Parathyroid adenoma (tissue), 2 donors: ENCODE data around the gene MAPK8IP1.

ENCODE experiments used
- H2AFZ ChIP-seq: fragments of 300-600 bp; sonication (generic); one replicate; pipeline ENCODE4 v1.7.0; 2017; ENCODE audit warnings: antibody characterized with exemption, mild to moderate bottlenecking
- H3K27ac ChIP-seq: fragments of 300-600 bp; sonication (generic); one replicate; pipeline ENCODE4 v1.7.0; 2017
- H3K27me3 ChIP-seq: fragments of 300-600 bp; sonication (generic); one replicate; pipeline ENCODE4 v1.7.0; 2017; ENCODE audit warnings: low read length; ENCODE audit not compliant: control insufficient read depth, insufficient read depth
- H3K36me3 ChIP-seq: fragments of 300-600 bp; sonication (generic); one replicate; pipeline ENCODE4 v1.7.0; 2017; ENCODE audit warnings: low read length; ENCODE audit not compliant: control insufficient read depth, insufficient read depth
- H3K4me1 ChIP-seq: fragments of 300-600 bp; sonication (generic); one replicate; pipeline ENCODE4 v1.7.0; 2017; ENCODE audit warnings: control low read depth
- H3K4me2 ChIP-seq: fragments of 300-600 bp; sonication (generic); one replicate; pipeline ENCODE4 v1.7.0; 2017; ENCODE audit warnings: low read length
- H3K4me3 ChIP-seq: fragments of 300-600 bp; sonication (generic); one replicate; pipeline ENCODE4 v1.7.0; 2017; ENCODE audit warnings: low read depth, low read length
- H3K79me2 ChIP-seq: fragments of 300-600 bp; sonication (generic); one replicate; pipeline ENCODE4 v1.7.0; 2017; ENCODE audit warnings: control low read depth
- H3K9ac ChIP-seq: fragments of 300-600 bp; sonication (generic); one replicate; pipeline ENCODE4 v1.7.0; 2017; ENCODE audit warnings: mild to moderate bottlenecking
- H3K9me3 ChIP-seq: fragments of 300-600 bp; sonication (generic); one replicate; pipeline ENCODE4 v1.7.0; 2017; ENCODE audit warnings: low read length; ENCODE audit not compliant: control insufficient read depth
- CTCF ChIP-seq: fragments of 300-600 bp; sonication (generic); IDR thresholded peaks from one replicate; pipeline ENCODE4 v1.7.0; 2017; ENCODE audit warnings: antibody characterized with exemption, mild to moderate bottlenecking
- donor health status: primary hyperparathyroidism.

Gene MAPK8IP1

GRCh38 chr11:45890886-45891550, 5.6 kb downstream of the MAPK8IP1 start:
- H3K4me3 ChIP-seq = no peak overlapping the region
- peaks cover 5% of the 10 kb centered on the region for H3K79me2 ChIP-seq
- H3K36me3 ChIP-seq = no peaks in the 10 kb centered on the region
- peaks cover 4% of the 10 kb centered on the region for H3K4me1 ChIP-seq
- no peak overlapping the region for H2AFZ ChIP-seq
- H3K4me2 ChIP-seq = no peak overlapping the region
- H3K9me3 ChIP-seq = no peaks in the 10 kb centered on the region
- H3K27me3 ChIP-seq = no peaks in the 10 kb centered on the region
- no peak for TF ChIP-seq CTCF
- H3K27ac ChIP-seq = no peak overlapping the region
- H3K9ac ChIP-seq = no peak overlapping the region

GRCh38 chr11:45892856-45893255, 7.4 kb downstream of the MAPK8IP1 start:
- H3K9ac ChIP-seq = no peak overlapping the region
- H3K4me3 ChIP-seq = no peak overlapping the region
- H3K79me2 ChIP-seq = no peaks in the 10 kb centered on the region
- no peak overlapping the region for H2AFZ ChIP-seq
- H3K36me3 ChIP-seq = no peaks in the 10 kb centered on the region
- no peak overlapping the region for H3K27ac ChIP-seq
- H3K4me1 ChIP-seq = peaks cover 17% of the 10 kb centered on the region
- no peaks in the 10 kb centered on the region for H3K9me3 ChIP-seq
- H3K27me3 ChIP-seq = no peaks in the 10 kb centered on the region
- TF ChIP-seq CTCF = no peak
- no peak overlapping the region for H3K4me2 ChIP-seq

GRCh38 chr11:45894555-45895247, 9.2 kb downstream of the MAPK8IP1 start:
- no peak overlapping the region for H3K9ac ChIP-seq
- H3K27ac ChIP-seq = no peak overlapping the region
- H3K4me3 ChIP-seq = no peak overlapping the region
- H3K27me3 ChIP-seq = no peaks in the 10 kb centered on the region
- H2AFZ ChIP-seq = no peak overlapping the region
- TF ChIP-seq CTCF = no peak
- H3K79me2 ChIP-seq = peaks cover 5% of the 10 kb centered on the region
- no peak overlapping the region for H3K4me2 ChIP-seq
- H3K9me3 ChIP-seq = no peaks in the 10 kb centered on the region
- H3K4me1 ChIP-seq = peaks cover 27% of the 10 kb centered on the region
- no peaks in the 10 kb centered on the region for H3K36me3 ChIP-seq

- Histone ChIP-seq H3K9ac (no peak overlapping the region), H3K4me3 (no peak overlapping the region), H3K9me3 (no peaks in the 10 kb centered on the region), H2AFZ (no peak overlapping the region), H3K36me3 (no peaks in the 10 kb centered on the region), H3K4me1 (peaks cover 27% of the 10 kb centered on the region), H3K27ac (peak overlapping the region; percentile 62), H3K4me2 (no peak overlapping the region), H3K27me3 (no peaks in the 10 kb centered on the region), H3K79me2 (peaks cover 5% of the 10 kb centered on the region)
- TF ChIP-seq CTCF = no peak
Observed at GRCh38 chr11:45895553-45896259, 10.3 kb downstream of the MAPK8IP1 start.
